GM21529 (cell line): ENCODE results near the gene TMEM120A.

Source experiments
- ATAC-seq: cut with Tn5 transposase; IDR thresholded peaks from one replicate; pipeline ENCODE4 v1.9.1; 2021; ENCODE audit not compliant: unreplicated experiment

TMEM120A gene

GRCh38 chr7:75995996-75996395 is 1.6 kb upstream of the TMEM120A start:
- no peak for ATAC-seq

- no peak for ATAC-seq
Observed at GRCh38 chr7:75995052-75995471, 667 bp upstream of the TMEM120A start.

GRCh38 chr7:75993689-75994387 is 557 bp downstream of the TMEM120A start:
- peak; percentile 14 for ATAC-seq

- ATAC-seq: no peak
Observed at GRCh38 chr7:75992083-75992755, 2.2 kb downstream of the TMEM120A start.

- no peak for ATAC-seq
Observed at GRCh38 chr7:75991531-75992082, 2.8 kb downstream of the TMEM120A start.

- ATAC-seq: no peak
Observed at GRCh38 chr7:75989500-75990388, 4.7 kb downstream of the TMEM120A start.

- no peak for ATAC-seq
Observed at GRCh38 chr7:75988568-75989499, 5.6 kb downstream of the TMEM120A start.

- ATAC-seq: no peak
Observed at GRCh38 chr7:75987805-75988567, 6.4 kb downstream of the TMEM120A start.

GRCh38 chr7:75987026-75987804 is 7.2 kb downstream of the TMEM120A start:
- no peak for ATAC-seq

- no peak for ATAC-seq
Observed at GRCh38 chr7:75986147-75986781, 8.1 kb downstream of the TMEM120A start.

- no peak for ATAC-seq
Observed at GRCh38 chr7:75985518-75986146, 8.8 kb downstream of the TMEM120A start.

GRCh38 chr7:75985009-75985517 is 9.3 kb downstream of the TMEM120A start:
- ATAC-seq: no peak

- no peak for ATAC-seq
Observed at GRCh38 chr7:75984130-75985008, 10.0 kb downstream of the TMEM120A start.

- ATAC-seq: no peak
Observed at GRCh38 chr7:75983471-75984129, 10.8 kb downstream of the TMEM120A start.

- ATAC-seq: no peak
Observed at GRCh38 chr7:75982306-75983064, 11.9 kb downstream of the TMEM120A start.
